Hepatocyte (in vitro differentiated cells): ENCODE data around the gene HDHD5.

ENCODE experiments used
- CTCF ChIP-seq: fragments of 200-600 bp; sonication (generic); IDR thresholded peaks from 2 replicates; pipeline ENCODE4 v1.5.1; 2016; ENCODE audit warnings: antibody characterized with exemption, mild to moderate bottlenecking; ENCODE audit not compliant: poor library complexity
- EZH2 ChIP-seq: fragments of 200-600 bp; sonication (generic); IDR thresholded peaks from 2 replicates; pipeline ENCODE4 v1.6.1; 2016; ENCODE audit warnings: antibody characterized with exemption, mild to moderate bottlenecking, borderline replicate concordance

DNA sequence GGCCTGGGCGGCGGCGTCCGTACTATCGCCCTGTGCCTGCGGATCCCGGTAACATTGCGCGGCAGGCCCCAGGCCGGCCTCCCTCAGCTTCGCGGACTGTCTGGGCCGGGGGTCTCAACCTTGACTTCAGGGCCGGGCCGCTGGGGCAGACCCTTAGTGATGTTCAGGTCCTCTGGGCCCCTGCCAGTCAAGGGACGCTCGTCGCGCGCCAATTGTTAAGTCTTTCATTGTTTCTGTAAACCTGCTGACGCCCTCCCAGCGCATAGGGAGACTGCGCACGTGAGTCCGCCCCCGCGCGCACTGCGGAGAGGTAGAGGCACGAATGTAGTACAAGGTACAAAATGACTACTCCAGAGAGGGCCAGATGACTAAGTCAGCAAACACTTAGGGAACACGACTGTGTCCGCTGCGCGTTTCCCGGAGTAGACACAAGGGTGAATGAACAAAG is 451 bp upstream of the HDHD5 start:
- no peak for TF ChIP-seq CTCF
- no peak for TF ChIP-seq EZH2
